Posterior cingulate gyrus (tissue), 11 donors: ENCODE data around the gene SHC1.

Source experiments
- DNase-seq, 10 donors: peaks; one replicate each; pipeline versions ENCODE4 v3.0.0 to v3.0.0-alpha.2; 2020 to 2021; ENCODE audit warnings: mixed read lengths in 3 of 10
- intact Hi-C: fragments of 100-400 bp; cut with DNase I; formaldehyde crosslinking; loops from one replicate; pipeline ENCODE4 v1.15.1; 2023

SHC1 gene

DNA sequence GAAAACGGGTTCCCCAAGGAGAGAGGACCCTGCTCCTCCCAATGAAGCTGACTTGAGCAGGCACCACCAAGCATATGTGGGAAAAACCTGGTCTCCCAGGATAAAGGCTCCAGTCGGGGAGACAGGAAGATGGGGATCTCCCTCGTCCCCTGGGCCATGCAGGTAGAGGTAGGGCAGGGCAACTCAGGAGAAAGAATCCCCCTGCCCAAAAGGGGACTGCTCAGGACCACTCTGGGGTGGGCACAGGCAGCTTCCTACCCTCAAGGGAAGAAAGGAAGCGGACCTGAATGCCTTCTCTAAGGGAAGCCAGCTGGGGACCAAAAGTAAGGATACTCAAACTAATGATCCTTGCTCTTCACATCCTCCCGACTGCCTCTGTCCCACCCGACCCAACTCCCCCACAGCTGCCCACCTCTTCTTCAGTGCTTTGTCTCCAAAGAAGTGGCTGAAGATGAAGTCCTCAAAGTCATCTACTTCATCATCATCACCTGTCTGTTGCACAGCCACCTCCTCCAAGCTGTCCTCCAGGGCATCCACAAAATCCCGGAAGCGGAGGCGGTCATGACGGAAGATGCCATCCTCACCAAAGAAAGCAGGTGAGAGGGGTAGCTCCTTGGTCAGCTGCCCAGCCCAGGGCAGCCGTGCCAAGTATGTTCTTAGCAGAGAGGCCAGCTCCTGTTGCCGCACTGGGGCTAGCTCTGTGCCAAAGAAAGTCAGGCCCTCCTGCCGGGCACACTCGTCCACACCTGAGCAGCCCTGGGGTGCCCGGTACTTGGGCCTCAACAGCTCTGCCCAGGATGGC, 25.2 kb downstream of the SHC1 start:
- no peak for DNase-seq
- intact Hi-C loops: no loop called here

GRCh38 chr1:154944401-154945159, 26.0 kb downstream of the SHC1 start:
- intact Hi-C loops: no loop called here
- DNase-seq: no peak

DNA sequence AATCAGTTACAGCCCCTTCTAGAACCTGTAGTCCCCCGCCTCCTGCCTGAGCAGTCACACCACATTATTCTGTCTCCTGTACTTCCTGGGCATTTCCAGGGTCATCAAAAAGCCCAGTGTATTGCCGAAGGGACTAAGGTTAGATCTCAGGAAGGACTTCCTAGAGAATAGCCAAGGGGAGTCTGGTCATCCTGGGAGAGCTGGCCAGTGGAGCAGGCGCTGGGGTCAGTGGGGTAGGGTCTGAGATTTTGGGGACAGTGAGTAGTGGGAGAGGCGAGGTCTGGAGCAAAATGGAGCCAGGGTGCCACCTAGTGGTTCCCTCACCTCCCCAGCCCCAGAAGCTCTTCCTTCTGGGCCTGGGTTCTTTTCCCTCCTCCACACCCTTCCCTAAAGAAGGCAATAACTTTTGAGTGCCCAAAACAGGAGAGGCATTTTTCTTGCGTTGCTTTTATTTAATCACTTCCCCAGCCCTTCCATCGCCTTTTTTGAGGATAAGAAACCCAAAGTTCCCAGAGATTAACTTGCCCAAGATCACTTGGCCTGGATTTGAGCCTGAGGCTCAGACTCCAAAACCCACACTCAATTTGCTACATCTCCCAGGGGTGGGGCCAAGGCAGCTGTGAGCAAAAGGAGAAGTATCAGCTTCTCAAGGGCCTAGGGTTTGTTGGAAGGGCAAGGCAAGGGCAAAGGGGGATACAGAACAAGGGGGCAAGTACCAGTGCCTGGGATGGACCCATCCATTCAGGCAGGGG, 26.7 kb downstream of the SHC1 start:
- peak in 4 of 10 donors; percentile 24 to 41 (median 38) for DNase-seq
- intact Hi-C loops: no loop called here

GRCh38 chr1:154941333-154942013, 29.1 kb downstream of the SHC1 start:
- DNase-seq: peak in 2 of 10 donors; percentile 53 to 87
- intact Hi-C loops: no loop called here

- intact Hi-C loops: no loop called here
- peak in 1 of 10 donors; percentile 69 for DNase-seq
These were observed 29.8 kb downstream of the SHC1 start for GRCh38 chr1:154940651-154941194.

DNA sequence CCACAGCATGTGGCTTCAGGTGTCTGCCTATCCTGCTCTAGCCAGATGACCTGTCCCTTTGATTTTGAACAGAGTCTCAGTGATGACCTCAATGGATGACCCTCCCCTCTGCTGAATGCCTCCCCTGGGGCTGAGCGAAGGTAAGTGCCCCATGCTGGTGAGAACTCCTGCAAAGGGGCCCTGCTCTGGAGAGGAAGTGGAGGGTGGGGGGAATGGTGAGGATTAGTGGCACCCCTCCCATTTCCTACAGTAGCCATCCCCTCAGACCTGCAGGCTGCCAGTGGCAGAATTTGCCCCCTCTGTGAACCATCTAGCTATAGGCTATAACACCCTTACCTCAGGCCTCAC, 30.4 kb downstream of the SHC1 start:
- intact Hi-C loops: no loop called here

GRCh38 chr1:154938604-154939399, 31.7 kb downstream of the SHC1 start:
- DNase-seq: peak in 1 of 10 donors; percentile 30
- intact Hi-C loops: no loop called here

More for the DNA sequence above, 30.4 kb downstream of the SHC1 start:
- DNase-seq: peak in 1 of 10 donors; percentile 50

DNA sequence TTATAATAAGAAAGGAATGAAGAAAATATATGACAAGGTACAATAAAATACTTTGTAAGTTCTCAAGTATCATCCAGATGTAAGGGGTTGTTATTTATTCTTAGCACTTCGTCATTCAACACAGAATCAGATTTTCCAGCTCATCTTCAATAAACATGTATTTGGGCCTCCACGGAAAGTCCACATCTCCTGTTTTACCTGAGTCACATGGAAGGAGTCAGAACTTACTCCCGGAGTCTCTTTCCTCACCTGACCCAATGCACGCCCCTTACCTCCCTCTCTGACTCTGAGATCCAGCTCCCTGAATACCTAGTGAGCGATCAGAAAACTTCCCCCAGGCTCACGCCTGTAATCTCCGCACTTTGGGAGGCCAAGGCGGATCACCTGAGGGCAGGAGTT, 32.6 kb downstream of the SHC1 start:
- peak in 1 of 10 donors; percentile 42 for DNase-seq
- intact Hi-C loops: loop anchor here (2.0 kb wide), 1 partner anchor 379 kb away; the partner anchor contains the start of gene UBE2Q1

GRCh38 chr1:154937085-154937987, 33.2 kb downstream of the SHC1 start:
- intact Hi-C loops: loop anchor here (2.0 kb wide), 1 partner anchor 379 kb away; the partner anchor contains the start of gene UBE2Q1
- peak; percentile 83 to 99 (median 88) for DNase-seq

DNA sequence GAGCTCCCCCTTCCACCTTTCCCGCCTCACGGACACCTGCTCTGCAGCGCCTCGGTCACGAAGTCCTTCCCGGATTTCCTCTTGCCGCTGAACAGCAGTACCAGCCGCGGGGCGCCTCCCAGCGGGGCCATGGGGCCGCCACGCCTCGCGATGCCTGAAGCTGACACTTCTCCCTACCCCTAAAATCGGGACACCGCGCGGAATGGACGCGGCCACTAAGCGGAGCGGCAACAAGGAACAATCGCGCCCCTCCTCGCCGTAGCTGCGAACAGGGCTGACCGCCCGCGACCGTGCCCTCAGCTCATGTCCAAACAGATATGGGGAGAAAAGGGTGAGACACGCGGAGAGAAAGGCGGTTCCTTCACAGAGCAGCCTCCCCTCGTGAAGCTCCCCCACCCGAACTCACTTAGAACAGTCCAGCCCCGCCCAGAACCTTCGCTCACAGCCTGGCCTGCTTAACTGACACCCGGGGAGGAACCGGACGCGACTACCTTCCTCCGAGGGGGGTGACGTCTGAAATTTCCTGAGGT, 33.9 kb downstream of the SHC1 start, which contains the start of gene PMVK:
TSS of gene PMVK (minus strand) at position 165 of the 530 bp plus-strand sequence. CDS start at position 131, 34 bp downstream.
- intact Hi-C loops: loop anchor here (2.0 kb wide), 1 partner anchor 378 kb away; the partner anchor contains the start of gene UBE2Q1

GRCh38 chr1:154935749-154936554, 34.6 kb downstream of the SHC1 start:
- DNase-seq: peak in 1 of 10 donors; percentile 77
- intact Hi-C loops: loop anchor here (2.0 kb wide), 1 partner anchor 377 kb away; the partner anchor contains the start of gene UBE2Q1

More for the DNA sequence above, 33.9 kb downstream of the SHC1 start, which contains the start of gene PMVK:
- DNase-seq: peak; percentile 93 to 99 (median 97)

DNA sequence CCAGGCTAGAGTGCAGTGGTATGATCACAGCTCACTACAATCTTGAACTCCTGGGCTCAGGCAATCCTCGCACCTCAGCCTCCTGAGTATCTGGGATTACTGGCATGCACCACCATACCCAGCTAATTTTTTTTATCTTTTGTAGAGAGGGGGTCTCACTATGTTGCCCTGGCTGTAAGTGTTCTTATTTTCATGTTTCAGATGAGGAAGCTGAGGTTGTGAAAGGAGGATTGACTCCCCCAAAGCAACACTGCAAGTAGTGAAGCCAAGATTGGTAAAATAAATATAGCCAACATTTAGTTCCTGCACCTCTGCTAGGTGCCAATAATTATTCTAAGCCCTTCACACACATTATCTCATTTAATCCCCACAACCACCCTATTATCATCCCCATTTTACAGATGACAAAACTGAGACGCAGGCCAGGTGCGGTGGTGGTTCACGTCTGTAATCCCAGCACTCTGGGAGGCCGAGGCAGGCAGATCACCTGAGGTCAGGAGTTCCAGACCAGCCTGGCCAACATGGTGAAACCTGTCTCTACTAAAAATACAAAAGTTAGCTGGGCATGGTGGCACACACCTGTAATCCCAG, 36.1 kb downstream of the SHC1 start:
- peak in 1 of 10 donors; percentile 27 for DNase-seq
- intact Hi-C loops: no loop called here

GRCh38 chr1:154931940-154932487, 38.5 kb downstream of the SHC1 start:
- intact Hi-C loops: no loop called here
- DNase-seq: peak in 1 of 10 donors; percentile 53

- intact Hi-C loops: no loop called here
- peak in 1 of 10 donors; percentile 55 for DNase-seq
These were observed 44.3 kb downstream of the SHC1 start for GRCh38 chr1:154926201-154926600.

GRCh38 chr1:154925335-154926170, 45.0 kb downstream of the SHC1 start:
- peak in 1 of 10 donors; percentile 52 for DNase-seq
- intact Hi-C loops: no loop called here
